Testis (tissue), 5 donors: ENCODE measurements around the gene TEAD2. TPM values are rescaled to one million over a fixed set of nuclear protein-coding genes. Genes with fewer than 3 reads are reported as not detected.

Experiments
- DNase-seq: peaks from one replicate; pipeline ENCODE4 v3.0.0-alpha.2; 2019
- H3K27ac ChIP-seq, 2 donors: fragments of 200-600 bp; sonication (generic); one replicate each; pipeline ENCODE4 v1.5.1; 2019
- H3K27me3 ChIP-seq: fragments of 200-600 bp; sonication (generic); one replicate; pipeline ENCODE4 v1.5.1; 2019
- H3K36me3 ChIP-seq: fragments of 200-600 bp; sonication (generic); one replicate; pipeline ENCODE4 v1.5.1; 2017; ENCODE audit warnings: low read depth; ENCODE audit errors: missing control alignments
- H3K4me1 ChIP-seq: fragments of 200-600 bp; sonication (generic); one replicate; pipeline ENCODE4 v1.5.1; 2019
- H3K4me3 ChIP-seq, 2 donors: fragments of 200-600 bp; sonication (generic); one replicate each; pipeline ENCODE4 v1.5.1; 2017 to 2019
- H3K9me3 ChIP-seq: fragments of 200-600 bp; sonication (generic); one replicate; pipeline ENCODE4 v1.5.1; 2017
- CTCF ChIP-seq, 3 experiments: fragments of 450-650 bp in 2 of 3; fragments of 200-600 bp in 1 of 3; sonication (generic) in 1 of 3; IDR thresholded peaks; one replicate each; pipeline ENCODE4 v1.5.1; 2016 to 2019; ENCODE audit warnings: antibody characterized with exemption in 3 of 3, mild to moderate bottlenecking in 2 of 3, moderate library complexity in 1 of 3
- POLR2A ChIP-seq: fragments of 450-650 bp; IDR thresholded peaks from one replicate; pipeline ENCODE4 v1.6.1; 2017; ENCODE audit warnings: antibody characterized with exemption, mild to moderate bottlenecking, moderate library complexity
- WGBS, 2 donors: methylation state at CpG; one replicate each; pipeline ENCODE4 v1.1.5; 2018; 5-methylcytosine and 5-hydroxymethylcytosine counted together
- intact Hi-C: fragments of 100-400 bp; cut with DNase I; formaldehyde crosslinking; loops from one replicate; pipeline ENCODE4 v1.15.1; 2023; ENCODE audit warnings: low total_unique reads
- long read RNA-seq, 2 donors: transcript quantifications; one replicate each; lab custom pipeline, GENCODE V29; 2026
- polyA plus RNA-seq: library from polyadenylated mRNA; stranded (reverse); fragments of 350-450 nt; fragmentation: Illumina TruSeq; extraction: RNeasy Lipid Tissue Mini Kit (QIAGEN cat#74804); gene quantifications from one replicate; pipeline ENCODE4 v1.2.3, GENCODE V29; 2014; ENCODE audit warnings: low read depth, low replicate concordance; ENCODE audit not compliant: insufficient read depth
- total RNA-seq, 2 donors: library from RNA; depleted of rRNA; stranded (reverse); fragments of >200 nt; gene quantifications; one replicate each; pipeline ENCODE4 v1.2.3, GENCODE V29; 2016

Gene TEAD2
- total RNA-seq (10 to 100 TPM; 12.6 to 20.8 TPM), polyA plus RNA-seq (29.6 TPM)
- long read RNA-seq, donor 1, partial matches to known transcripts: 7 of 11 reads
- long read RNA-seq, donor 1, other reads (novel, unspliced or antisense): 0 of 11 reads
- long read RNA-seq, donor 2, partial matches to known transcripts: 74 of 117 reads
- long read RNA-seq, donor 2, other reads (novel, unspliced or antisense): 41 of 117 reads

DNA sequence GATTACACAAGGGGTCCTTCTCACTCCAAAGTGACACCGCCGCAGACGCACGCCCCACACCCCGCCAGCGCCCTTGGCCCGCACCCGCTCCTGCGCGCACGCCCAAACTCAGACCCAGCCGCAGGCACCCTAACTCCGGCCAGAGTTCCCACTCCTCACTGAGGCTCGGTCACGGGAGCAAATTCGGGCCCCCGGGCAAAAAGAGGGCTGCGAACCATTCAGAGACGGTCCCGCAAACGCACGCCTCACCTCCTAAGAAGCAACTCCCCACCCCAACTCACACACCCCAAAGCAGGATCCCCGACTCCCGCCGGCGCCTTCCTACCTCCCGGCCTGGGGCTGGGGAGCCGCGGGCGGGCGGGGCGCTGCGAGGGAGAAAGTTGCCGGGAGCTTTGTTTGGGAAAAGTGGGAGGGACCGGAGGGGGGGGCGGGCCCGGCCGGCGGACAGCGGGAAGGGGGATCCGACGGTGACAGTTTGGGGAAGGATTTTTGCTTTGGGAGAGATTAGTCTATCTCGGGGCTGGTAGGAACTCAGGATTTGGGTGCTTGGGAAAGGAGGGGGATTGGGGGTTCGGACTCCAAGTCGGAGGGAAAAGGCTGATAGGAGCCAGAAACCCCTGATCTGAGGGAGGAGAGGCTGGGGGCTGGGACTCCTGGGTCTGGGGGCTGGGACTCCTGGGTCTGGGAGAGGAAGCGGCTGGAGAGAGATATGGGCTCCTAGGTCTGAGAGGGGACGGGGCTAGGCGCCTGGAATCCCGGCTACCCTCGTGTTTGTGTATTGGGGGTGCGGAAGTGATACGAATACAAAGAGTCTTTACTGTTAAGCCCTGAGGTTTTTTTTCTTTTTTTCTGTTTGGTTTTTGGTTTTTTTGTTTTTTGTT lies at the start of gene TEAD2:
Gene TEAD2, minus strand, starts transcription at position 369 of the 881 bp plus-strand sequence. CDS start 2,341 bp downstream, outside the sequence.
- Histone ChIP-seq H3K9me3 (no peaks in the 10 kb centered on the region), H3K4me3 (peak within 1 kb of the TSS; percentile 69 to 74), H3K4me1 (peaks cover 14% of the 10 kb centered on the region), H3K36me3 (no peaks in the 10 kb centered on the region), H3K27ac (peak within 1 kb of the TSS; percentile 79 to 94), H3K27me3 (no peaks in the 10 kb centered on the region)
- 0 to 2% methylated on average over 29 to 52 of the region's 52 CpGs for WGBS, 2 donors
- DNase-seq: peak; percentile 68
- TF ChIP-seq POLR2A (no peak), CTCF (IDR thresholded peaks at IDR 0.05) (no peak)
- intact Hi-C loops: no loop called here

GRCh38 chr19:49411681-49412326 lies 49.6 kb upstream of the TEAD2 start:
- intact Hi-C loops: no loop called here
- WGBS, 2 donors: 69 to 77% methylated on average over 2 to 3 of the region's 3 CpGs
- Histone ChIP-seq H3K27ac (no peak overlapping the region), H3K4me1 (no peaks in the 10 kb centered on the region), H3K4me3 (no peak overlapping the region), H3K9me3 (no peaks in the 10 kb centered on the region), H3K27me3 (no peaks in the 10 kb centered on the region), H3K36me3 (no peaks in the 10 kb centered on the region)
- TF ChIP-seq CTCF (IDR thresholded peaks at IDR 0.05): no peak
- no peak for TF ChIP-seq POLR2A
- DNase-seq: no peak

DNA sequence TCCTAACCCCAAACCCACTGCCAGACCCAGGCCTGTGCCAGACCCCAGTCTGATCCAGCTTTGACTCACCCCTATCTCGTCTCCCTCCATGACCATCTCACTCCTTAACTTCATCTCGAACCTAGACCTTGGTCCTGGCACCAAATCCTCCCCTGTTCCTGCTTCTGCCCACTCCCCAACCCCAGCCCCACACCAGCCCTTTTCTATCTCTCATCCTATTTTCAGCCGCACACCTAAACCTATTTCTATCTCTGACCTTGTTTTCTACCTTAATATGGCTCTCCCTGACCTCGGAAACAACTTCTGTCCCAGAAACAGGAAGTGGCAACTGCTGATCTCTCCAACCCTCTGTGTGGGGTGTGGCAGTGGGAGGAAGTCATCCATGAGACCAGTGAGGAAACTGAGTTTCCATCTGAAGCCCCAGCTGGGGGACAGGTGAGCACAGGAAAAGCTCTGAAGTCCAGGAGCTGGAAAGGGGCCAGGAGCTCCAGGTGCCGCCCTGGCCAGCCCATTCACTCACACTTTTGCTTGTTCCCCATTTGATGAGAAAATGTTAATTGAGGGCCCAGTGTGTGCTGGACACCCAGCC lies 47.3 kb upstream of the TEAD2 start:
- intact Hi-C loops: no loop called here
- no peak for DNase-seq
- TF ChIP-seq POLR2A (no peak), CTCF (IDR thresholded peaks at IDR 0.05) (no peak)
- Histone ChIP-seq H3K9me3 (no peaks in the 10 kb centered on the region), H3K36me3 (no peaks in the 10 kb centered on the region), H3K4me1 (no peaks in the 10 kb centered on the region), H3K27me3 (no peaks in the 10 kb centered on the region), H3K4me3 (no peak overlapping the region), H3K27ac (no peak overlapping the region)
- 80 to 82% methylated on average over 5 of the region's 5 CpGs for WGBS, 2 donors

DNA sequence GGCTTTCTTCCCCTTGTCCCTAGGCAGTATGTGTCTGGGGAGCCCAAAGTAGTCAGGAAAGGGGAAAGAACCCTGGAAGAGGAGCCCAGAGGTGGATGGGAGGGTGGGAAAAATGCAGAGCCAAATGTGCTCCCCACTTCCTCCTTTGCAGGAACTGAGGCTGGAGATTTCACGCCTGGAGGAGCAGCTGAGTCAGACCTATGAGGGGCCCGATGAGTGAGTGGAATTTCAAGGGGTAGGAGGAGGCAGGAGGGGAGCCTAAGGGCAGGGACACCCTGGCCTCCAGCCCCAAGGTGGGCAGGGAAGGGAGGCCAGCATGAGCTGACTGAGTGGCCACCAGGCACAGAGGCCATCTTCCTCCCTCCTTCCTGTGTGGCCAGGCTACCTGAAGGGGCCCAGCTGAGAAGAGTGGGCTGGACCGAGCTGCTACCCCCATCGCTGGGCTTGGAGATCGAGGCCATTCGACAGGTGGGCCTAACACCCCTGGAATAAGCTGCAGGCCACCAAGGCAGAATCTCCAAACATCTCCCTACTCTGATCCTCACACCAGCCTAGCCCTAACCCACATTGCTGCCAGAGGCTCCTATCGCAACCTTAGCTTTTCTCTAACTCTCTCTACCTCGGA lies 46.7 kb upstream of the TEAD2 start:
- no peak for DNase-seq
- intact Hi-C loops: no loop called here
- 77 to 85% methylated on average over 8 of the region's 8 CpGs for WGBS, 2 donors
- Histone ChIP-seq H3K4me3 (no peak overlapping the region), H3K9me3 (no peaks in the 10 kb centered on the region), H3K36me3 (no peaks in the 10 kb centered on the region), H3K27ac (no peak overlapping the region), H3K27me3 (no peaks in the 10 kb centered on the region), H3K4me1 (no peaks in the 10 kb centered on the region)
- TF ChIP-seq POLR2A (no peak), CTCF (IDR thresholded peaks at IDR 0.05) (no peak)
